GM10266 (cell line): Measurements from ENCODE around the gene VPREB1.
"Not testable (repeated sequence)": the region's sequence is repeated elsewhere in the genome, so short reads cannot be mapped to it uniquely, and the experiment has no call there.

Source experiments
- DNase-seq: peaks from one replicate; pipeline ENCODE4 v3.0.0; 2012; ENCODE audit errors: extremely low spot score
- CTCF ChIP-seq: IDR thresholded peaks from 2 replicates; pipeline ENCODE4 v1.5.1; 2012; ENCODE audit warnings: mild to moderate bottlenecking, low read depth; ENCODE audit not compliant: control insufficient read depth, insufficient read depth; ENCODE audit errors: missing control alignments

Gene VPREB1

GRCh38 chr22:22241554-22241898 lies 3.1 kb upstream of the VPREB1 start:
- no peak for TF ChIP-seq CTCF
- DNase-seq = no peak

GRCh38 chr22:22242488-22242887 lies 2.1 kb upstream of the VPREB1 start:
- DNase-seq = no peak

GRCh38 chr22:22243033-22243680 lies 1.4 kb upstream of the VPREB1 start:
- peak; percentile 1 for DNase-seq
- no peak for TF ChIP-seq CTCF

More at GRCh38 chr22:22242488-22242887, 2.1 kb upstream of the VPREB1 start:
- no peak for TF ChIP-seq CTCF

GRCh38 chr22:22245256-22245909 lies 797 bp downstream of the VPREB1 start:
- DNase-seq = peak; percentile 1
- no peak for TF ChIP-seq CTCF

DNA sequence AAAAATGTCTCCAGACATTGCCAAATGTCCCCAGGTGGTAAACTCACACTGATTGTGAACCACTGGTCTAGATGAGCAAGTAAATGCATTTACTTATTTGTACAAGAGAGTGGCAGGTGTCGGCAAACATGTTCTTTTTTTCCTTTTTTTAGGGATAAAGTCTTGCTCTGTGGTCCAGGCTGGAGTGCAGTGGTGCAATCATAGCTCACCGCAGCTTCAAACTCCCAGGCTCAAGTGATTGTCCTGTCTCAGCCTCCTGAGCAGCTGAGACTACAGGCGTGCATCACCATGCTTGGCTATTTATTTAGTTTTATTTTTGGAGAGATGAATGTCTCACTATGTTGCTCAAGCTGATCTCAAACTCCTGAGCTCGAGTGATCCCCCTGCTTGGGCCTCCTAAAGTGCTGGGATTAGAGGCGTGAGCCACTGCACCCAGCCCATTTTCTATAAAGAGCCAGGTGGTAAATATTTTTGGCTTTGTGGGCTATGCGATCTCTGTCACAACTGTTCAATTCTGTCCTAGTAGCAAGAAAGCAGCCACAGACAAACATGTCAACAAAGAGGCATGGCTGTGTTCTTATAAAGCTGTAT lies 1.4 kb downstream of the VPREB1 start:
- TF ChIP-seq CTCF = no peak
- DNase-seq = no peak

DNA sequence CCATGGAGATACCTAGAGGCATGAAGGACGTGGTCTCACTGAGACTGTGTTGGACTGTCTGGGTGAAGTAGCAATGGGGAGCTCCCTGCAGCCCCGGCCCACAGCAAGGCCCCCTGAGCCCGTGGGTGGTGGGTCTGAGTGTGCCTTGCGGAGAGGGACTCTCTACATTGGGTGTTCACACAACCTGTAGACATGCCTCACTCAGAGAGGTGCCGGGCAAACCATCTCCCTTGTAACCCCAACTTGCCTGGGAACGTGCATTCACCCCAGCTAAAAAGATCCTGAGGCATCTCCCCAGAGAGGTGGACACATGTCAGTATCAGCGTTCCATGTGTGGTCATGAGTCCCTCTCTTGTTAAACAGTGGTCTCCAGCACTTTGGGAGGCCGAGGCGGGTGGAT lies 2.1 kb downstream of the VPREB1 start:
- peak; percentile 3 for DNase-seq
- no peak for TF ChIP-seq CTCF

- DNase-seq = peak; percentile 4
- TF ChIP-seq CTCF = no peak
Measured at GRCh38 chr22:22248878-22249277, 4.3 kb downstream of the VPREB1 start.

DNA sequence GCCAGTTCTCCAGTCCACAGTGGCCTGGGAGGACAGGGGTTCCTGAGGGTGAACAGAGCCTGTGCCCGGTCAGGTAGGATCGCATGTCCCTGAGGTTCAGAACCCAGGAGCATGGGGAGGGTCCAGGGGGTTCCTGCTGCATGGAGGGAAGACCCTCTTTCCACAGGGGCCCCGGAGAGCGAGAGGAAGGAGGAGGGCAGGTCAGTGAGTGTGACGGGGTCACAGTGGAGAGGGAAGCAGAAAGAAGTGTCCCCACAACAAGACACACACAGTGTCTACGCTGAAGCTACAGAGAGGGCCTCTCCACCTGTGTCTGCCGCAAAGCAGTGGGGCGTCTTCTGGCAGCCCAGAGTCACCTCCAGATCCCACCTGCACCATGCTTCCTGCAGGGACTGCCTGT lies 6.1 kb downstream of the VPREB1 start:
- not testable (repeated sequence) for DNase-seq

DNA sequence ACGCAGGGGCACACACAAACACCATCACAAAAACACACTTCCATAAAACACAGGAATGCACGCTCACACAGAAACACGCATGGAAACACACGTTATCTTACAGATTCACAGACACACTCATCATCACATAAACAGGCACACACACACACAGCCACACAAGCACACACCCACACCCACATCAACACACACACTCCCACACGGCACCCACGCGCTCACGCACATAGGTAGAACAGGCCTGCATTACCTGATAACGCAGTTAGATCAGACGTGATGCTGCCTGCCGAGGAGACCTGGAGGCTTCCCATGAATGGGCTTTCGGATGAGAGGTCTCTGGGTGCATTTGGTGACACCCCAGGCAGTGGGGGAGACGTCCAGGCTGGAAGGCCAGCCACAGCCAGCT lies 11.5 kb downstream of the VPREB1 start:
- DNase-seq = not testable (repeated sequence)

DNA sequence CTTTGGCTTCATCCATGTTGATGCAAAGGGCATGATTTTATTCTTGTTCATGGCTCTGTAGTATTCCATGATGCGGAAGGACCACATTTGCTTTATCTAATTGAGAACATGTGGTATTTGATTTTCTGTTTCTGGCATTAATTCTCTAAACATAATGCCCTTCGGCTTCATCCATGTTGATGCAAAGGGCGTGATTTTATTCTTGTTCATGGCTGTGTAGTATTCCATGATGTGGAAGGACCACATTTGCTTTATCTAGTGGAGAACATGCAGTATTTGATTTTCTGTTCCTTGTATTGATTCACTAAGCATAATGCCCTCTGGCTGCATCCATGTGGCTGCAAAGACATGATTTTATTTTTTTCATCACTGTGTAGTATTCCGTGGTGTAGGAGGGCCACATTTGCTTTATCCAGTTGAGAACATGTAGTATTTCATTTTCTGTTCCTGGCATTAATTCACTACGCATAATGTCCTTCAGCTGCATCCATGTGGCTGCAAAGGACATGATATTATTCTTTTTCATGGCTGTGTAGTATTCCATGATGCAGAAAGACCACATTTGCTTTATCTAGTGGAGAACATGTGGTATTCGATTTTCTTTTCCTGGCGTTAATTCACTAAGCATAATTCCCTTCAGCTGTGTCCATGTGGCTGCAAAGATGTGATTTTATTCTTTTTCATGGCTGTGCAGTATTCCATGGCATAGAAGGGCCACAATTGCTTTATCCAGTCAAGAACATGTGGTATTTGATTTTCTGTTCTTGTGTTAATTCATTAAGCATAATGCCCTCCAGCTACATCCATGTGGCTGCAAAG lies 14.2 kb downstream of the VPREB1 start:
- DNase-seq = not testable (repeated sequence)
